Endothelial cell of umbilical vein (primary cell): ENCODE measurements around the gene C3orf22. TPM values are rescaled to one million over a fixed set of nuclear protein-coding genes. Genes with fewer than 3 reads are reported as not detected.
A peak's percentile ranks its signal among the peaks of the same experiment; 100 is the strongest.

Experiments
- BruUV-seq: library from RNA; stranded (reverse); fragments of 400-500 nt; replicated peaks from 2 replicates; lab custom pipeline; 2021; lab: Mats Ljungman, UMichigan
- CTCF ChIA-PET: fragments of 300-600, 350-600 bp; sonication (Branson Sonifier 250); formaldehyde crosslinking; loops from one replicate; lab custom pipeline; 2021; ENCODE audit warnings: antibody characterized with exemption, inconsistent platforms; lab: Charles Lee
- POLR2A ChIA-PET: fragments of 300-600, 350-600 bp; sonication (Branson Sonifier 250); formaldehyde crosslinking; loops from one replicate; lab custom pipeline; 2021; ENCODE audit warnings: antibody characterized with exemption, inconsistent platforms; lab: Charles Lee
- DNase-seq: peaks from one replicate; pipeline ENCODE4 v3.0.0-alpha.2; 2011; ENCODE audit warnings: low read depth, low spot score
- FAIRE-seq: peaks from 2 replicates; lab custom pipeline; 2011; peaks lifted over from hg19 to GRCh38; lab: Jason Lieb, UNC
- H2AFZ ChIP-seq: 2 replicates; pipeline ENCODE4 v1.6.0; 2012; ENCODE audit warnings: low read depth, low read length, control low read depth, inconsistent platforms
- H3K27ac ChIP-seq: 2 replicates; pipeline ENCODE4 v1.5.1; 2011; ENCODE audit warnings: low read depth, mild to moderate bottlenecking, control low read depth, low read length, moderate library complexity; ENCODE audit not compliant: insufficient read depth
- H3K27me3 ChIP-seq, 2 experiments: 2 replicates each; pipeline versions ENCODE4 v1.6.0 to v1.6.1; 2011; ENCODE audit warnings: low read length in 2 of 2, mixed read lengths in 1 of 2; ENCODE audit not compliant: control insufficient read depth in 2 of 2, insufficient read depth in 2 of 2
- H3K36me3 ChIP-seq, 2 experiments: 2 replicates in 1 of 2; 3 replicates in 1 of 2; pipeline ENCODE4 v1.5.1; 2011; ENCODE audit warnings: low read length in 2 of 2, mild to moderate bottlenecking in 1 of 2, moderate library complexity in 1 of 2; ENCODE audit not compliant: control insufficient read depth in 2 of 2, insufficient read depth in 2 of 2; ENCODE audit errors: extremely low read depth in 1 of 2
- H3K4me1 ChIP-seq: 3 replicates; pipeline ENCODE4 v1.5.1; 2011; ENCODE audit warnings: mild to moderate bottlenecking, low read length; ENCODE audit not compliant: control insufficient read depth, insufficient read depth; ENCODE audit errors: extremely low read depth
- H3K4me2 ChIP-seq: 2 replicates; pipeline ENCODE4 v1.6.1; 2011; ENCODE audit warnings: low read length, control low read depth, mixed read lengths; ENCODE audit not compliant: insufficient read depth
- H3K4me3 ChIP-seq, 3 experiments: fragments of 200-600 bp in 1 of 3; sonication (generic), shearing (Covaris generic) in 1 of 3; replicated peaks in 1 of 3; 2 replicates each; pipeline ENCODE4 v1.5.1; 2011 to 2016; ENCODE audit warnings: control low read depth in 3 of 3, low read length in 3 of 3, mild to moderate bottlenecking in 2 of 3, inconsistent platforms in 1 of 3, low read depth in 1 of 3, moderate library complexity in 1 of 3; ENCODE audit not compliant: insufficient read depth in 1 of 3
- H3K79me2 ChIP-seq: 2 replicates; pipeline ENCODE4 v1.6.0; 2012; ENCODE audit warnings: low read length, inconsistent platforms; ENCODE audit not compliant: control insufficient read depth, insufficient read depth
- H3K9ac ChIP-seq: replicated peaks from 2 replicates; pipeline ENCODE3; 2011; ENCODE audit warnings: low read length, control low read depth; ENCODE audit not compliant: insufficient read depth; ENCODE audit errors: extremely low read depth
- H3K9me1 ChIP-seq: replicated peaks from 3 replicates; pipeline ENCODE4 v1.6.0; 2011; ENCODE audit warnings: mild to moderate bottlenecking, low read length; ENCODE audit not compliant: control insufficient read depth, insufficient read depth; ENCODE audit errors: extremely low read depth
- H3K9me3 ChIP-seq: replicated peaks from 2 replicates; pipeline ENCODE4 v1.5.1; 2012; ENCODE audit warnings: low read length, inconsistent platforms; ENCODE audit not compliant: control insufficient read depth, insufficient read depth
- H4K20me1 ChIP-seq: replicated peaks from 2 replicates; pipeline ENCODE3; 2011; ENCODE audit warnings: mild to moderate bottlenecking, low read length; ENCODE audit not compliant: control insufficient read depth, insufficient read depth; ENCODE audit errors: extremely low read depth
- EZH2 ChIP-seq: IDR thresholded peaks from 2 replicates; pipeline ENCODE4 v1.6.1; 2012; ENCODE audit warnings: borderline replicate concordance, low read depth, mild to moderate bottlenecking, moderate library complexity, low read length, inconsistent platforms; ENCODE audit not compliant: severe bottlenecking
- FOS ChIP-seq: IDR thresholded peaks from 2 replicates; pipeline ENCODE4 v1.6.1; 2011; ENCODE audit warnings: mild to moderate bottlenecking, low read length, moderate library complexity, borderline replicate concordance; ENCODE audit not compliant: insufficient read depth
- GATA2 ChIP-seq: IDR thresholded peaks from 2 replicates; pipeline ENCODE4 v1.7.0; 2011; ENCODE audit warnings: low read depth, mild to moderate bottlenecking, moderate library complexity, mixed read lengths, low read length; ENCODE audit not compliant: insufficient read length, insufficient read depth
- JUN ChIP-seq: IDR thresholded peaks from 2 replicates; pipeline ENCODE4 v1.6.1; 2011; ENCODE audit warnings: borderline replicate concordance, low read depth; ENCODE audit not compliant: insufficient read length, insufficient read depth
- MYC ChIP-seq: IDR thresholded peaks from one replicate; pipeline ENCODE4 v1.6.1; 2011; ENCODE audit warnings: mild to moderate bottlenecking, low read depth, low read length
- POLR2A ChIP-seq: IDR thresholded peaks from 2 replicates; pipeline ENCODE4 v1.6.1; 2012; ENCODE audit warnings: low read depth, mild to moderate bottlenecking, control low read depth, low read length
- POLR2AphosphoS5 ChIP-seq: IDR thresholded peaks from 2 replicates; pipeline ENCODE4 v1.6.1; 2012; ENCODE audit warnings: low read depth, mild to moderate bottlenecking, control low read depth, low read length, moderate library complexity; ENCODE audit not compliant: insufficient read depth
- dilution Hi-C: fragments of 300-500 bp; cut with MboI; formaldehyde crosslinking; loops from one replicate; pipeline ENCODE4 v1.15.0; 2019; ENCODE audit warnings: low sequenced_read_pairs; ENCODE audit not compliant: extremely low pct_ligation_motif_present
- intact Hi-C: fragments of 100-400 bp; cut with micrococcal nuclease; formaldehyde crosslinking; loops from one replicate; pipeline ENCODE4 v1.10.0; 2022
- polyA plus RNA-seq, 4 experiments: library from polyadenylated mRNA; depleted of rRNA in 3 of 4; stranded (reverse) in 3 of 4; unstranded in 1 of 4; fragments of >200 nt; gene quantifications; 2 replicates each; pipeline versions ENCODE4 v1.2.1 to v1.2.3, GENCODE V29; 2011 to 2012; ENCODE audit warnings: missing spikeins in 1 of 4
- total RNA-seq: library from RNA; stranded (reverse); gene quantifications from 2 replicates; pipeline ENCODE4 v1.2.3, GENCODE V29; 2021
- TF ChIP-seq, protein P1 (sequence below): IDR thresholded peaks from 2 replicates; pipeline ENCODE4 v1.6.1; 2011; ENCODE audit not compliant: insufficient read depth, insufficient read length
- TF ChIP-seq, protein P2 (sequence below), 2 donors: IDR thresholded peaks; 1 replicate in 1 of 2; 2 replicates in 1 of 2; pipeline ENCODE4 v1.5.1; 2011; ENCODE audit warnings: low read length in 2 of 2, mild to moderate bottlenecking in 2 of 2, moderate library complexity in 2 of 2, control low read depth in 1 of 2, inconsistent platforms in 1 of 2, low read depth in 1 of 2; ENCODE audit not compliant: insufficient read depth in 1 of 2; ENCODE audit errors: extremely low read depth in 1 of 2

The C3orf22 gene
- total and polyA plus RNA-seq, 2 donors (not counting 3 experiments of a cell fraction or from before 2014, with no cell fraction given), result not detected

DNA sequence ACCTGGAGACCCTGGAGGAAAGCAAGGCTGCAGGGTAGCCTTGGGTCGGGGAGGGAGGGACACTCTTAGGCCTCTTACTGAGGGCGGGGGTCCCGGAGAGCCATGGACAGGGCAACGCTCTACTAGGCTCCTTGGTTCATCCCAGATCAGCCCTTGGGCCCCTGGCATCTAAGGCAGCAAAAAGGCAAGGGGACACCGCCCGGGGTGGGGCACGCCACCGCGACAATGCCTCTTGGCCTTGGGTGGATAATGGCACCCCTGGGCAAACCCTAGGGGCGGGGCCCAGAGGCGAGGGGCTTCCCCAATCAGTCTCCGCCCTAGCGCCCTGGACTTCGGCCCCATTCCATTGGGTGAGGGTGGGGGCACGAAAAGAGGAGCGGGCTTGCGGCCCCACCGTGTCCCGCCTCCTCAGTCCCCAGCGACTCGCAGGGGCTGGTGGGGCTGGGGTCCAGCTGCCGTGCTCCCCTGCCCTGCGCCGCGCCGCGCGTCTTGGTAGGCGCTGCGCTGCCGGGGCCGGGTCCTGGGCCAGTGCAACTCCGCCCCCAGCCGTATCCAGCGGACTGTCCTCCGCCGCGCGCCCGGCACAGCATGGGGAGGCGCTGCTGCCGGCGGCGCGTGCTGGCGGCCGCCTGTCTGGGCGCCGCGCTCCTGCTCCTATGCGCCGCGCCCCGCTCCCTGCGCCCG is 34.8 kb downstream of the C3orf22 start, which contains the start of gene CHST13:
Gene CHST13, plus strand, starts transcription at position 411 of the 684 bp plus-strand sequence. Its CDS starts 178 bp downstream, at position 589.
- ChIA-PET POLR2A (no interaction called here), CTCF (interaction anchor here (0.7 to 2.5 kb wide), 11 partner anchors 7 to 1022 kb away, joined by 3 to 51 read pairs (median 4); no protein-coding TSS in a partner anchor)
- no peaks in the 10 kb centered on the region for H3K79me2 ChIP-seq
- no peak for DNase-seq
- TF ChIP-seq GATA2 (no peak), JUN (no peak), POLR2A (no peak), POLR2AphosphoS5 (no peak), MYC (no peak), FOS (no peak), EZH2 (no peak)
- TF ChIP-seq, protein P1, sequence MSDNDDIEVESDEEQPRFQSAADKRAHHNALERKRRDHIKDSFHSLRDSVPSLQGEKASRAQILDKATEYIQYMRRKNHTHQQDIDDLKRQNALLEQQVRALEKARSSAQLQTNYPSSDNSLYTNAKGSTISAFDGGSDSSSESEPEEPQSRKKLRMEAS, result no peak
- TF ChIP-seq, protein P2, sequence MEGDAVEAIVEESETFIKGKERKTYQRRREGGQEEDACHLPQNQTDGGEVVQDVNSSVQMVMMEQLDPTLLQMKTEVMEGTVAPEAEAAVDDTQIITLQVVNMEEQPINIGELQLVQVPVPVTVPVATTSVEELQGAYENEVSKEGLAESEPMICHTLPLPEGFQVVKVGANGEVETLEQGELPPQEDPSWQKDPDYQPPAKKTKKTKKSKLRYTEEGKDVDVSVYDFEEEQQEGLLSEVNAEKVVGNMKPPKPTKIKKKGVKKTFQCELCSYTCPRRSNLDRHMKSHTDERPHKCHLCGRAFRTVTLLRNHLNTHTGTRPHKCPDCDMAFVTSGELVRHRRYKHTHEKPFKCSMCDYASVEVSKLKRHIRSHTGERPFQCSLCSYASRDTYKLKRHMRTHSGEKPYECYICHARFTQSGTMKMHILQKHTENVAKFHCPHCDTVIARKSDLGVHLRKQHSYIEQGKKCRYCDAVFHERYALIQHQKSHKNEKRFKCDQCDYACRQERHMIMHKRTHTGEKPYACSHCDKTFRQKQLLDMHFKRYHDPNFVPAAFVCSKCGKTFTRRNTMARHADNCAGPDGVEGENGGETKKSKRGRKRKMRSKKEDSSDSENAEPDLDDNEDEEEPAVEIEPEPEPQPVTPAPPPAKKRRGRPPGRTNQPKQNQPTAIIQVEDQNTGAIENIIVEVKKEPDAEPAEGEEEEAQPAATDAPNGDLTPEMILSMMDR (IDR thresholded peaks at IDR 0.05; ENCODE audit: extremely low read depth in 1 of 2, insufficient read depth in 1 of 2, low read depth in 1 of 2, low read length in 2 of 2), result no peak
- no peak within 1 kb of the TSS for H3K4me2 ChIP-seq
- no peak within 1 kb of the TSS for H3K27ac ChIP-seq
- no peaks in the 10 kb centered on the region for H3K9me3 ChIP-seq
- no peaks in the 10 kb centered on the region for H3K9me1 ChIP-seq
- no TSS peak for BruUV-seq
- peaks cover 13 to 17% of the 10 kb centered on the region in 2 experiments for H3K27me3 ChIP-seq
- H3K4me3 ChIP-seq, result peak within 1 kb of the TSS in 1 of 3 experiments; percentile 15
- H4K20me1 ChIP-seq, result no peaks in the 10 kb centered on the region
- no peaks in the 10 kb centered on the region for H3K4me1 ChIP-seq
- dilution Hi-C loops, result no loop called here
- peak within 1 kb of the TSS; percentile 18 for H2AFZ ChIP-seq
- H3K9ac ChIP-seq, result no peak within 1 kb of the TSS
- FAIRE-seq, result no peak
- H3K36me3 ChIP-seq, result no peaks in the 10 kb centered on the region
- intact Hi-C loops, result loop anchor here (2.0 to 10.0 kb wide), 2 partner anchors 131 to 481 kb away; partner anchors contain the start of gene TXNRD3
